Measurements from ENCODE around the gene WNT8B.

WNT8B gene

GRCh38 chr10:100504096-100504495 lies 41.3 kb downstream of the WNT8B start:
- no peak for TF ChIP-seq CTCF (IDR thresholded peaks at IDR 0.05; ENCODE audit: insufficient read depth, low read length, poor library complexity, severe bottlenecking)
- Histone ChIP-seq H3K36me3 (ENCODE audit: control insufficient read depth, insufficient read depth, low read length) (peaks cover 15% of the 10 kb centered on the region), H3K27me3 (replicated peaks; ENCODE audit: control insufficient read depth, insufficient read depth, low read length) (no peaks in the 10 kb centered on the region), H3K4me3 (replicated peaks; ENCODE audit: low read depth, low read length) (no peak overlapping the region)
- DNase-seq (ENCODE audit: extremely low read depth, insufficient read length), result no peak

- H3K4me3 ChIP-seq (replicated peaks; ENCODE audit: low read depth, low read length), result no peak overlapping the region
- peaks cover 15% of the 10 kb centered on the region for H3K36me3 ChIP-seq (ENCODE audit: control insufficient read depth, insufficient read depth, low read length)
- no peaks in the 10 kb centered on the region for H3K27me3 ChIP-seq (replicated peaks; ENCODE audit: control insufficient read depth, insufficient read depth, low read length)
- no peak for TF ChIP-seq CTCF (IDR thresholded peaks at IDR 0.05; ENCODE audit: insufficient read depth, low read length, poor library complexity, severe bottlenecking)
- no peak for DNase-seq (ENCODE audit: extremely low read depth, insufficient read length)
These were observed 42.4 kb downstream of the WNT8B start for GRCh38 chr10:100505164-100505563.

- no peak for TF ChIP-seq CTCF (IDR thresholded peaks at IDR 0.05; ENCODE audit: insufficient read depth, low read length, poor library complexity, severe bottlenecking)
- Histone ChIP-seq H3K27me3 (replicated peaks; ENCODE audit: control insufficient read depth, insufficient read depth, low read length) (no peaks in the 10 kb centered on the region), H3K36me3 (ENCODE audit: control insufficient read depth, insufficient read depth, low read length) (peaks cover 18% of the 10 kb centered on the region), H3K4me3 (replicated peaks; ENCODE audit: low read depth, low read length) (no peak overlapping the region)
- no peak for DNase-seq (ENCODE audit: extremely low read depth, insufficient read length)
These were observed 44.0 kb downstream of the WNT8B start for GRCh38 chr10:100506596-100507356.

GRCh38 chr10:100507357-100507732 lies 44.5 kb downstream of the WNT8B start:
- peaks cover 14% of the 10 kb centered on the region for H3K36me3 ChIP-seq (ENCODE audit: control insufficient read depth, insufficient read depth, low read length)
- no peaks in the 10 kb centered on the region for H3K27me3 ChIP-seq (replicated peaks; ENCODE audit: control insufficient read depth, insufficient read depth, low read length)

GRCh38 chr10:100508266-100508665 lies 45.5 kb downstream of the WNT8B start:
- no peak for DNase-seq (ENCODE audit: extremely low read depth, insufficient read length)
- Histone ChIP-seq H3K4me3 (replicated peaks; ENCODE audit: low read depth, low read length) (no peak overlapping the region), H3K36me3 (ENCODE audit: control insufficient read depth, insufficient read depth, low read length) (peaks cover 14% of the 10 kb centered on the region), H3K27me3 (replicated peaks; ENCODE audit: control insufficient read depth, insufficient read depth, low read length) (no peaks in the 10 kb centered on the region)
- TF ChIP-seq CTCF (IDR thresholded peaks at IDR 0.05; ENCODE audit: insufficient read depth, low read length, poor library complexity, severe bottlenecking), result no peak

More at GRCh38 chr10:100507357-100507732, 44.5 kb downstream of the WNT8B start:
- no peak overlapping the region for H3K4me3 ChIP-seq (replicated peaks; ENCODE audit: low read depth, low read length)
- no peak for DNase-seq (ENCODE audit: extremely low read depth, insufficient read length)
- TF ChIP-seq CTCF (IDR thresholded peaks at IDR 0.05; ENCODE audit: insufficient read depth, low read length, poor library complexity, severe bottlenecking), result no peak
